Measurements from ENCODE around the gene TIMP3. TPM values are rescaled to one million over a fixed set of nuclear protein-coding genes. Genes with fewer than 3 reads are reported as not detected.
A peak's percentile ranks its signal among the peaks of the same experiment; 100 is the strongest.

TIMP3 gene
- total and polyA plus RNA-seq, 2 experiments from 2014 or later, result 91.6 to 96.1 TPM

- H3K9me2 ChIP-seq (replicated peaks; ENCODE audit: insufficient read depth), result no peaks in the 10 kb centered on the region
- no peaks in the 10 kb centered on the region for H3K36me3 ChIP-seq (replicated peaks; ENCODE audit: insufficient read depth, low read depth)
- no peak for DNase-seq (ENCODE audit: low spot score)
- peaks cover 34% of the 10 kb centered on the region for H4K20me1 ChIP-seq (ENCODE audit: insufficient read depth, poor library complexity, severe bottlenecking)
- WGBS (ENCODE audit: low lambda C conversion rate, missing lambda C conversion rate), result 70% methylated on average over 4 of the region's 4 CpGs
- H3K4me1 ChIP-seq (ENCODE audit: insufficient read depth), result peaks cover 52% of the 10 kb centered on the region
- TF ChIP-seq CTCF (IDR thresholded peaks at IDR 0.05; ENCODE audit: poor library complexity), result no peak
- TF ChIP-seq EZH2 (IDR thresholded peaks at IDR 0.05; ENCODE audit: borderline replicate concordance), result no peak
- no peak for TF ChIP-seq EZH2phosphoT487 (IDR thresholded peaks at IDR 0.05; ENCODE audit: low read depth, severe bottlenecking, unreplicated experiment)
- H3K4me2 ChIP-seq, result peak overlapping the region; percentile 19
- H3K27ac ChIP-seq, result peak overlapping the region; percentile 48
- H3K79me2 ChIP-seq, result peaks cover 90% of the 10 kb centered on the region
- no peak overlapping the region for H3K4me3 ChIP-seq
- H3K27me3 ChIP-seq, result no peaks in the 10 kb centered on the region
- H3K9me3 ChIP-seq (ENCODE audit: low read depth), result no peaks in the 10 kb centered on the region
- H2AFZ ChIP-seq, result no peak overlapping the region
Observed at GRCh38 chr22:32808038-32808445, 6.5 kb downstream of the TIMP3 start.

GRCh38 chr22:32809786-32810554 lies 8.5 kb downstream of the TIMP3 start:
- peaks cover 86% of the 10 kb centered on the region for H3K79me2 ChIP-seq
- DNase-seq (ENCODE audit: low spot score), result no peak
- peak overlapping the region; percentile 70 for H3K27ac ChIP-seq
- peak overlapping the region; percentile 57 for H3K4me2 ChIP-seq
- H3K9me2 ChIP-seq (replicated peaks; ENCODE audit: insufficient read depth), result no peaks in the 10 kb centered on the region
- H3K27me3 ChIP-seq, result no peaks in the 10 kb centered on the region
- TF ChIP-seq EZH2 (IDR thresholded peaks at IDR 0.05; ENCODE audit: borderline replicate concordance), result no peak
- TF ChIP-seq CTCF (IDR thresholded peaks at IDR 0.05; ENCODE audit: poor library complexity), result no peak
- TF ChIP-seq EZH2phosphoT487 (IDR thresholded peaks at IDR 0.05; ENCODE audit: low read depth, severe bottlenecking, unreplicated experiment), result no peak
- H4K20me1 ChIP-seq (ENCODE audit: insufficient read depth, poor library complexity, severe bottlenecking), result peaks cover 24% of the 10 kb centered on the region
- peaks cover 34% of the 10 kb centered on the region for H3K4me1 ChIP-seq (ENCODE audit: insufficient read depth)
- no peaks in the 10 kb centered on the region for H3K36me3 ChIP-seq (replicated peaks; ENCODE audit: insufficient read depth, low read depth)
- no peak overlapping the region for H3K4me3 ChIP-seq
- WGBS (ENCODE audit: low lambda C conversion rate, missing lambda C conversion rate), result 67% methylated on average over 6 of the region's 6 CpGs
- H3K9me3 ChIP-seq (ENCODE audit: low read depth), result no peaks in the 10 kb centered on the region
- H2AFZ ChIP-seq, result no peak overlapping the region

- Histone ChIP-seq H3K27me3 (no peaks in the 10 kb centered on the region), H2AFZ (no peak overlapping the region), H3K27ac (peak overlapping the region; percentile 70), H3K4me1 (ENCODE audit: insufficient read depth) (peaks cover 34% of the 10 kb centered on the region), H4K20me1 (ENCODE audit: insufficient read depth, poor library complexity, severe bottlenecking) (peaks cover 23% of the 10 kb centered on the region), H3K9me3 (ENCODE audit: low read depth) (no peaks in the 10 kb centered on the region), H3K4me2 (peak overlapping the region; percentile 57), H3K79me2 (peaks cover 84% of the 10 kb centered on the region), H3K4me3 (no peak overlapping the region), H3K9me2 (replicated peaks; ENCODE audit: insufficient read depth) (no peaks in the 10 kb centered on the region), H3K36me3 (replicated peaks; ENCODE audit: insufficient read depth, low read depth) (no peaks in the 10 kb centered on the region)
- TF ChIP-seq CTCF (IDR thresholded peaks at IDR 0.05; ENCODE audit: poor library complexity) (no peak), EZH2 (IDR thresholded peaks at IDR 0.05; ENCODE audit: borderline replicate concordance) (no peak), EZH2phosphoT487 (IDR thresholded peaks at IDR 0.05; ENCODE audit: low read depth, severe bottlenecking, unreplicated experiment) (no peak)
- 55% methylated on average over 6 of the region's 6 CpGs for WGBS (ENCODE audit: low lambda C conversion rate, missing lambda C conversion rate)
- DNase-seq (ENCODE audit: low spot score), result peak; percentile 50
Observed at GRCh38 chr22:32810555-32811133, 9.1 kb downstream of the TIMP3 start.
